ENCODE data around the gene CAPN10. TPM values are rescaled to one million over a fixed set of nuclear protein-coding genes. Genes with fewer than 3 reads are reported as not detected.

CAPN10 gene
- total RNA-seq, 1 experiment from 2014 or later = 61.3 TPM

- ChIA-PET CTCF (no interaction called here), POLR2A (no interaction called here)
- Mint-ChIP-seq H3K27ac (no peak overlapping the region), H3K4me1 (no peaks in the 10 kb centered on the region), H3K4me3 (no peak overlapping the region), H3K9me3 (no peaks in the 10 kb centered on the region), H3K36me3 (no peaks in the 10 kb centered on the region), H3K27me3 (ENCODE audit: low read depth) (peaks cover 3% of the 10 kb centered on the region; the same call in 1 of the 2 replicates)
- ATAC-seq (no peak), DNase-seq (ENCODE audit: low spot score) (no peak)
- TF ChIP-seq ZBTB21 (CRISPR knock-in tag; IDR thresholded peaks at IDR 0.05; ENCODE audit: borderline replicate concordance) = no peak
- TF ChIP-seq MYBL2 (CRISPR knock-in tag; IDR thresholded peaks at IDR 0.05) = no peak
- TF ChIP-seq ZNF232 (CRISPR knock-in tag; IDR thresholded peaks at IDR 0.05) = no peak
- TF ChIP-seq GRHL2 (CRISPR knock-in tag; IDR thresholded peaks at IDR 0.05; ENCODE audit: insufficient replicate concordance, severe bottlenecking) = no peak
- no peak for TF ChIP-seq ESRRA (CRISPR knock-in tag; IDR thresholded peaks at IDR 0.05; ENCODE audit: borderline replicate concordance)
- no peak for TF ChIP-seq ATF2 (CRISPR knock-in tag; IDR thresholded peaks at IDR 0.05; ENCODE audit: borderline replicate concordance, low read depth)
- TF ChIP-seq ZNF317 (CRISPR knock-in tag; IDR thresholded peaks at IDR 0.05; ENCODE audit: borderline replicate concordance, low read depth) = no peak
- TF ChIP-seq NFE2L1 (CRISPR knock-in tag; IDR thresholded peaks at IDR 0.05) = no peak
These were observed 56.2 kb downstream of the CAPN10 start for GRCh38 chr2:240642806-240643092.

GRCh38 chr2:240643093-240643810 is 56.7 kb downstream of the CAPN10 start:
- no peak overlapping the region for H3K4me3 Mint-ChIP-seq

GRCh38 chr2:240643811-240644150 is 57.2 kb downstream of the CAPN10 start:
- no peaks in the 10 kb centered on the region; the same call in 1 of the 2 replicates for H3K4me1 Mint-ChIP-seq
- DNase-seq (ENCODE audit: low spot score) (no peak), ATAC-seq (no peak)
- peaks cover 6% of the 10 kb centered on the region for H3K27me3 Mint-ChIP-seq (ENCODE audit: low read depth)
- no peak overlapping the region for H3K27ac Mint-ChIP-seq
- CTCF ChIA-PET = no interaction called here
- POLR2A ChIA-PET = no interaction called here
- H3K9me3 Mint-ChIP-seq = no peaks in the 10 kb centered on the region
- H3K36me3 Mint-ChIP-seq = no peaks in the 10 kb centered on the region
- TF ChIP-seq ZNF425 (CRISPR knock-in tag; conservative IDR thresholded peaks at IDR 0.05) (no peak), USF1 (CRISPR knock-in tag; IDR thresholded peaks at IDR 0.05) (no peak), GABPB1 (CRISPR knock-in tag; IDR thresholded peaks at IDR 0.05) (no peak), ZNF423 (CRISPR knock-in tag; IDR thresholded peaks at IDR 0.05) (no peak), TEAD4 (CRISPR knock-in tag; IDR thresholded peaks at IDR 0.05) (no peak), AFF4 (CRISPR knock-in tag; IDR thresholded peaks at IDR 0.05; ENCODE audit: borderline replicate concordance) (no peak), SP1 (CRISPR knock-in tag; conservative IDR thresholded peaks at IDR 0.05) (no peak), CBFB (CRISPR knock-in tag; IDR thresholded peaks at IDR 0.05; ENCODE audit: low read depth) (no peak), OVOL2 (CRISPR knock-in tag; IDR thresholded peaks at IDR 0.05; ENCODE audit: borderline replicate concordance) (no peak)
- H3K4me3 Mint-ChIP-seq = no peak overlapping the region

More at GRCh38 chr2:240643093-240643810, 56.7 kb downstream of the CAPN10 start:
- H3K4me1 Mint-ChIP-seq = no peaks in the 10 kb centered on the region
- ATAC-seq = no peak
- H3K36me3 Mint-ChIP-seq = no peaks in the 10 kb centered on the region
- no peaks in the 10 kb centered on the region for H3K9me3 Mint-ChIP-seq
- POLR2A ChIA-PET = no interaction called here
- H3K27ac Mint-ChIP-seq = no peak overlapping the region
- H3K27me3 Mint-ChIP-seq (ENCODE audit: low read depth) = peaks cover 3% of the 10 kb centered on the region
- CTCF ChIA-PET = no interaction called here
- no peak for DNase-seq (ENCODE audit: low spot score)
- no peak for TF ChIP-seq CBFB (CRISPR knock-in tag; IDR thresholded peaks at IDR 0.05; ENCODE audit: low read depth)
- no peak for TF ChIP-seq NFYB (CRISPR knock-in tag; conservative IDR thresholded peaks at IDR 0.05; ENCODE audit: low read depth)
- TF ChIP-seq USF1 (CRISPR knock-in tag; IDR thresholded peaks at IDR 0.05) = no peak
- TF ChIP-seq PREB (CRISPR knock-in tag; IDR thresholded peaks at IDR 0.05; ENCODE audit: borderline replicate concordance) = no peak
- TF ChIP-seq TCF7 (CRISPR knock-in tag; IDR thresholded peaks at IDR 0.05; ENCODE audit: low read depth) = no peak
